ENCODE data around the gene TUBA4A.

GRCh38 chr2:219234331-219234730 is 19.4 kb downstream of the TUBA4A start:
- TF ChIP-seq CTCF (IDR thresholded peaks at IDR 0.05) (no peak), POLR2A (IDR thresholded peaks at IDR 0.05) (no peak)

Data from tibial nerve (tissue), 3 donors.